ENCODE measurements around the gene ANKRD33B.

- TF ChIP-seq CTCF (IDR thresholded peaks at IDR 0.05; ENCODE audit: low read length): no peak
- no peak for TF ChIP-seq EZH2 (optimal IDR thresholded peaks at IDR 0.05; ENCODE audit: low read depth, low read length)
These were observed 88.7 kb downstream of the ANKRD33B start for GRCh38 chr5:10652606-10653005.

Measured in MM.1S (cell line).